Vagina (tissue), 2 donors: ENCODE results near the gene SHROOM1.

Experiments used
- CTCF ChIP-seq, 3 experiments: fragments of 450-650 bp in 2 of 3; fragments of 200-600 bp in 1 of 3; sonication (generic) in 1 of 3; IDR thresholded peaks; one replicate each; pipeline ENCODE4 v1.5.1; 2017 to 2019; ENCODE audit warnings: antibody characterized with exemption in 3 of 3, mild to moderate bottlenecking in 2 of 3, moderate library complexity in 2 of 3
- POLR2A ChIP-seq, 2 donors: fragments of 450-650 bp; IDR thresholded peaks; one replicate each; pipeline ENCODE4 v1.6.1; 2017; ENCODE audit warnings: antibody characterized with exemption in 2 of 2, mild to moderate bottlenecking in 2 of 2, moderate library complexity in 2 of 2

DNA sequence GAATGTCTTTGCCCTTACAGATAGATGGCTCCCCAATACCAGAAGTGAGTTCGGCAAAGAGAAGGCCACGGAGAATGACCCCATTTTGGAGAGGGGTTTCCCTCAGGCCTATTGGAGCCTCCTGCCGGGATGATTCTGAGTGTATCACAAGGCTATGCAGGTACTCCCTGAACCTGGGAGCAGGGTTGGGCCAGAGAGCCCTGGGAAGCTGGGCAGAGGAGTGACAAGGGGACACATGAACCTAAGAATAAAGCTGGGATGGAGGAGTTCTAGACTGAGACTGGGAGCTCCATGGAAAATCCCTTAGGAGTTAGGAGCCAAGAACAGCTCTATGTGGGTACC is 43.5 kb upstream of the SHROOM1 start:
- TF ChIP-seq CTCF (IDR thresholded peaks at IDR 0.05) = no peak
- no peak for TF ChIP-seq POLR2A (IDR thresholded peaks at IDR 0.05)
